Peyer's patch (tissue), 4 donors: Measurements from ENCODE around the gene POLR3A. TPM values are rescaled to one million over a fixed set of nuclear protein-coding genes. Genes with fewer than 3 reads are reported as not detected.

Source experiments
- DNase-seq, 3 donors: peaks; one replicate each; pipeline ENCODE4 v3.0.0-alpha.2; 2017 to 2019
- H3K27ac ChIP-seq, 4 donors: fragments of 200-600 bp; sonication (generic); one replicate each; pipeline ENCODE4 v1.5.1; 2016 to 2019
- H3K27me3 ChIP-seq, 2 donors: fragments of 200-600 bp; sonication (generic); one replicate each; pipeline ENCODE4 v1.5.1; 2019
- H3K36me3 ChIP-seq, 3 donors: fragments of 200-600 bp; sonication (generic); one replicate each; pipeline ENCODE4 v1.5.1; 2016 to 2019
- H3K4me1 ChIP-seq, 4 donors: fragments of 200-600 bp; sonication (generic); one replicate each; pipeline ENCODE4 v1.5.1; 2016 to 2019
- H3K4me3 ChIP-seq, 4 donors: fragments of 200-600 bp; sonication (generic); 1 replicate in 3 of 4; 2 replicates in 1 of 4; pipeline ENCODE4 v1.5.1; 2016 to 2019; ENCODE audit warnings: mild to moderate bottlenecking in 1 of 4
- H3K9me3 ChIP-seq, 4 donors: fragments of 200-600 bp; sonication (generic); one replicate each; pipeline ENCODE4 v1.5.1; 2016 to 2019; ENCODE audit warnings: mild to moderate bottlenecking in 1 of 4
- POLR2A ChIP-seq, 2 donors: fragments of 450-650 bp; IDR thresholded peaks; one replicate each; pipeline ENCODE4 v1.5.1; 2017; ENCODE audit warnings: antibody characterized with exemption in 2 of 2, mild to moderate bottlenecking in 2 of 2, moderate library complexity in 2 of 2
- total RNA-seq, 4 donors: library from RNA; depleted of rRNA; stranded (reverse); fragments of >200 nt; gene quantifications; one replicate each; pipeline ENCODE4 v1.1.0, GENCODE V29; 2016
- TF ChIP-seq, protein P1 (sequence below), 6 experiments: fragments of 450-650 bp in 4 of 6; fragments of 200-600 bp in 2 of 6; sonication (generic) in 1 of 6; IDR thresholded peaks; one replicate each; pipeline ENCODE4 v1.5.1; 2017 to 2019; ENCODE audit warnings: antibody characterized with exemption in 6 of 6, mild to moderate bottlenecking in 3 of 6, moderate library complexity in 1 of 6

POLR3A gene
- total RNA-seq, 4 donors from 2014 or later = 19.8 to 24.3 (median 22.2) TPM

- no peak for DNase-seq
- H3K9me3 ChIP-seq = no peaks in the 10 kb centered on the region
- peaks cover 0 to 10% (median 0%) of the 10 kb centered on the region in 4 donors for H3K4me1 ChIP-seq
- TF ChIP-seq, protein P1, sequence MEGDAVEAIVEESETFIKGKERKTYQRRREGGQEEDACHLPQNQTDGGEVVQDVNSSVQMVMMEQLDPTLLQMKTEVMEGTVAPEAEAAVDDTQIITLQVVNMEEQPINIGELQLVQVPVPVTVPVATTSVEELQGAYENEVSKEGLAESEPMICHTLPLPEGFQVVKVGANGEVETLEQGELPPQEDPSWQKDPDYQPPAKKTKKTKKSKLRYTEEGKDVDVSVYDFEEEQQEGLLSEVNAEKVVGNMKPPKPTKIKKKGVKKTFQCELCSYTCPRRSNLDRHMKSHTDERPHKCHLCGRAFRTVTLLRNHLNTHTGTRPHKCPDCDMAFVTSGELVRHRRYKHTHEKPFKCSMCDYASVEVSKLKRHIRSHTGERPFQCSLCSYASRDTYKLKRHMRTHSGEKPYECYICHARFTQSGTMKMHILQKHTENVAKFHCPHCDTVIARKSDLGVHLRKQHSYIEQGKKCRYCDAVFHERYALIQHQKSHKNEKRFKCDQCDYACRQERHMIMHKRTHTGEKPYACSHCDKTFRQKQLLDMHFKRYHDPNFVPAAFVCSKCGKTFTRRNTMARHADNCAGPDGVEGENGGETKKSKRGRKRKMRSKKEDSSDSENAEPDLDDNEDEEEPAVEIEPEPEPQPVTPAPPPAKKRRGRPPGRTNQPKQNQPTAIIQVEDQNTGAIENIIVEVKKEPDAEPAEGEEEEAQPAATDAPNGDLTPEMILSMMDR (IDR thresholded peaks at IDR 0.05) = no peak
- TF ChIP-seq POLR2A (IDR thresholded peaks at IDR 0.05) = no peak
- H3K27me3 ChIP-seq = no peaks in the 10 kb centered on the region
- H3K36me3 ChIP-seq = peaks cover 0 to 67% (median 0%) of the 10 kb centered on the region in 3 donors
- H3K4me3 ChIP-seq = no peak overlapping the region
- no peak overlapping the region for H3K27ac ChIP-seq
Observed at GRCh38 chr10:77978360-77978759, 51.0 kb downstream of the POLR3A start.

- TF ChIP-seq POLR2A (IDR thresholded peaks at IDR 0.05) = no peak
- TF ChIP-seq, protein P1 (IDR thresholded peaks at IDR 0.05) = no peak
- no peaks in the 10 kb centered on the region for H3K9me3 ChIP-seq
- peaks cover 0 to 63% (median 0%) of the 10 kb centered on the region in 3 donors for H3K36me3 ChIP-seq
Observed at GRCh38 chr10:77977934-77978333, 51.4 kb downstream of the POLR3A start.

DNA sequence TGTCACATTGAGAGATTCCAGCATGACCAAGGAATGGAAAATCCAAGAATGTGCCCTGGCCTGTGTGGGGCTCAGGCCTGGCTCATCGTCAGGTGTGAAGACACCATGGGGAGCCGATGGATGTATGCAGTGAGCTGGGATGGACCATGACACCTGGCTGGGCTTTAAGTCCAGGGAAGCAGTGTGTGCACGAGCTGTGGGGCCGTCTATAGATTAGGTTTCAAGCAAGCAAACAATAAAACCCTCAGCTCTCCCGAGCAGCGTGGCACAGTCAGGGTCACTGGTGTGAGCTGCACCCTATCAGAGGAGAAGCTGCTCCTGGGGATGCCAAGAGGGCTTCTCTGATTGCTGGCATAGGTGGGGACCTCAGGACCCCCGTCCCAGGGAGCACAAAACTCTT is 52.3 kb downstream of the POLR3A start:
- no peak overlapping the region for H3K27ac ChIP-seq
- peaks cover 0 to 54% (median 0%) of the 10 kb centered on the region in 3 donors for H3K36me3 ChIP-seq

More at GRCh38 chr10:77977934-77978333, 51.4 kb downstream of the POLR3A start:
- no peak overlapping the region for H3K4me3 ChIP-seq
- peaks cover 0 to 10% (median 0%) of the 10 kb centered on the region in 4 donors for H3K4me1 ChIP-seq
- no peaks in the 10 kb centered on the region for H3K27me3 ChIP-seq
- H3K27ac ChIP-seq = no peak overlapping the region
- DNase-seq = no peak

GRCh38 chr10:77975086-77975666 is 54.1 kb downstream of the POLR3A start:
- Histone ChIP-seq H3K4me3 (no peak overlapping the region), H3K36me3 (peaks cover 0 to 38% (median 0%) of the 10 kb centered on the region in 3 donors), H3K9me3 (no peaks in the 10 kb centered on the region), H3K27me3 (no peaks in the 10 kb centered on the region), H3K27ac (peak overlapping the region in 2 of 4 donors; percentile 12 to 39), H3K4me1 (peaks cover 0 to 10% (median 0%) of the 10 kb centered on the region in 4 donors)
- no peak for TF ChIP-seq POLR2A (IDR thresholded peaks at IDR 0.05)
- TF ChIP-seq, protein P1 (IDR thresholded peaks at IDR 0.05) = no peak
- DNase-seq = peak in 2 of 3 donors; percentile 79

More for the DNA sequence above, 52.3 kb downstream of the POLR3A start:
- Histone ChIP-seq H3K9me3 (no peaks in the 10 kb centered on the region), H3K27me3 (no peaks in the 10 kb centered on the region), H3K4me3 (no peak overlapping the region), H3K4me1 (peaks cover 0 to 10% (median 0%) of the 10 kb centered on the region in 4 donors)
- TF ChIP-seq, protein P1 (IDR thresholded peaks at IDR 0.05) = no peak
- TF ChIP-seq POLR2A (IDR thresholded peaks at IDR 0.05) = no peak
- no peak for DNase-seq

DNA sequence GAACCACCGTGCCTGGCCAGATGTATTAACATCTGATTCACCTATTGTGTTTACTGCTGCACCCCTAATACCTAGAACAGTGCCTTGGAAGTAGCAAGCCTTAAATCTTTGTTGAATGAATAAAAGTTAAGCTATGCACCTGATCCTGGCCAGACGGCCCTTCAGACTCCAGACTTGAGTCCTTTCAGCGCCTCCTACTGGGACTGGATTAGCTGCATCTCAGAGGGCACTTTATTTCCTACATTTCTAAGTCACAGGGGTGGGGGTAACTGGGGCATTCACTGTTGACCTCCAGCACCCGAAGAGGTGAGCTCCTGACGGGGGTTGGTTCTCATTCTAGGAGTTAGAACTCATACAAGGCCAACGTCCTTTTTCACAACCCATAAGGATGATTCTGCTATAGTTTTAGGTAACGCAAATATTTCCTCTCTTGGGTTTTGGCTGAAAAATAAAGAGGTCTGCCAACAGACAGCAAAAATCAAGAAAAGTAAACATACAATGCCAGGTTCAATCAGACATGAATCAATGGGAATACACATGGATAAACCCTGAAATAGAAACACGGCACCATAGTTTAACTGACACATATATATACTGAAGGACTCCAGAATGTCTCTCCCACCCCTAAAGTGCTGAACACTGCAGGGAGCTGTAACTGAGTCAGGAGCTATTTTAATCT is 54.8 kb downstream of the POLR3A start:
- peak overlapping the region in 1 of 4 donors; percentile 39 for H3K27ac ChIP-seq
- H3K36me3 ChIP-seq = peaks cover 0 to 32% (median 0%) of the 10 kb centered on the region in 3 donors
- TF ChIP-seq, protein P1 (IDR thresholded peaks at IDR 0.05) = peak in 2 of 6 experiments; percentile 23 to 24
- TF ChIP-seq POLR2A (IDR thresholded peaks at IDR 0.05) = no peak
- no peak overlapping the region for H3K4me3 ChIP-seq
- H3K4me1 ChIP-seq = peaks cover 0 to 10% (median 0%) of the 10 kb centered on the region in 4 donors
- no peaks in the 10 kb centered on the region for H3K9me3 ChIP-seq
- no peak for DNase-seq
- no peaks in the 10 kb centered on the region for H3K27me3 ChIP-seq
